Measurements from ENCODE around the gene SETD5. TPM values are rescaled to one million over a fixed set of nuclear protein-coding genes. Genes with fewer than 3 reads are reported as not detected.

Gene SETD5
- total RNA-seq = 113 TPM

GRCh38 chr3:9397332-9397905, at the start of gene SETD5:
Gene SETD5, plus strand, starts transcription at chr3:9397615. Its CDS starts 31,324 bp downstream, at chr3:9428939.

GRCh38 chr3:9362731-9363530, 34.5 kb upstream of the SETD5 start, which contains the start of gene THUMPD3:
Gene THUMPD3, plus strand, starts transcription at chr3:9363054. Its CDS starts 2,015 bp downstream, at chr3:9365069.

Other genes with a start within 250 kb of the SETD5 start
- 209 TPM for gene SRGAP3, start 148.0 kb upstream of the SETD5 start, total RNA-seq
- gene THUMPD3, start 34.6 kb upstream of the SETD5 start, total RNA-seq = 67.3 TPM
- 47.6 TPM for gene LHFPL4, start 156.2 kb downstream of the SETD5 start, total RNA-seq